Measurements from ENCODE around the gene SPAG8.

GRCh38 chr9:35841645-35841900, 29.5 kb upstream of the SPAG8 start:
- TF ChIP-seq CTCF (IDR thresholded peaks at IDR 0.05) = no peak
- no peak for TF ChIP-seq EP300 (IDR thresholded peaks at IDR 0.05)
- TF ChIP-seq POLR2A (IDR thresholded peaks at IDR 0.05) = no peak
